Frontal cortex (tissue), 4 donors: ENCODE results near the gene CEP112. TPM values are rescaled to one million over a fixed set of nuclear protein-coding genes. Genes with fewer than 3 reads are reported as not detected.
"Not testable (repeated sequence)": the region's sequence is repeated elsewhere in the genome, so short reads cannot be mapped to it uniquely, and the experiment has no call there.

Source experiments
- DNase-seq, 2 donors: peaks; one replicate each; pipeline ENCODE4 v3.0.0; 2012; ENCODE audit warnings: low spot score in 2 of 2
- FAIRE-seq: peaks from 2 replicates; lab custom pipeline; 2012; peaks lifted over from hg19 to GRCh38; lab: Jason Lieb, UNC
- total RNA-seq: library from RNA; depleted of rRNA; stranded (reverse); fragments of >200 nt; gene quantifications from one replicate; pipeline ENCODE4 v1.2.3, GENCODE V29; 2014
- donor health status: control.
- donor health status: control.
- donor health status: control.

Gene CEP112
- total RNA-seq, 1 donor from 2014 or later, result 13.5 TPM

- no peak for FAIRE-seq
- no peak for DNase-seq
Measured at GRCh38 chr17:65813306-65813705, 378.6 kb downstream of the CEP112 start.

- DNase-seq (no peak), FAIRE-seq (no peak)
Measured at GRCh38 chr17:65811043-65811442, 380.9 kb downstream of the CEP112 start.

GRCh38 chr17:65809366-65809765, 382.6 kb downstream of the CEP112 start:
- DNase-seq (no peak), FAIRE-seq (no peak)

- DNase-seq, FAIRE-seq: not testable (repeated sequence)
Measured at GRCh38 chr17:65808566-65808965, 383.4 kb downstream of the CEP112 start.

- DNase-seq, result no peak
- no peak for FAIRE-seq
Measured at GRCh38 chr17:65807361-65807760, 384.6 kb downstream of the CEP112 start.

- DNase-seq (no peak), FAIRE-seq (peak; percentile 26)
Measured at GRCh38 chr17:65801513-65801912, 390.4 kb downstream of the CEP112 start.

- no peak for DNase-seq
- FAIRE-seq, result no peak
Measured at GRCh38 chr17:65800655-65801054, 391.3 kb downstream of the CEP112 start.

GRCh38 chr17:65799869-65800268, 392.1 kb downstream of the CEP112 start:
- DNase-seq, result no peak

GRCh38 chr17:65799454-65799853, 392.5 kb downstream of the CEP112 start:
- no peak for FAIRE-seq
- no peak for DNase-seq

More at GRCh38 chr17:65799869-65800268, 392.1 kb downstream of the CEP112 start:
- no peak for FAIRE-seq

GRCh38 chr17:65797809-65798208, 394.1 kb downstream of the CEP112 start:
- no peak for DNase-seq
- no peak for FAIRE-seq

- FAIRE-seq (no peak), DNase-seq (no peak)
Measured at GRCh38 chr17:65797101-65797500, 394.8 kb downstream of the CEP112 start.

GRCh38 chr17:65794572-65794971, 397.4 kb downstream of the CEP112 start:
- FAIRE-seq (no peak), DNase-seq (no peak)

- DNase-seq (no peak), FAIRE-seq (no peak)
Measured at GRCh38 chr17:65790241-65790640, 401.7 kb downstream of the CEP112 start.

- no peak for DNase-seq
- no peak for FAIRE-seq
Measured at GRCh38 chr17:65787503-65787902, 404.4 kb downstream of the CEP112 start.

GRCh38 chr17:65786479-65786878, 405.5 kb downstream of the CEP112 start:
- DNase-seq, result no peak
- FAIRE-seq, result no peak

GRCh38 chr17:65785109-65785508, 406.8 kb downstream of the CEP112 start:
- FAIRE-seq, result no peak
- no peak for DNase-seq

GRCh38 chr17:65783845-65784334, 408.0 kb downstream of the CEP112 start:
- no peak for DNase-seq
- no peak for FAIRE-seq

GRCh38 chr17:65782104-65782706, 409.7 kb downstream of the CEP112 start:
- not testable (repeated sequence) for FAIRE-seq, DNase-seq

- DNase-seq, result no peak
- FAIRE-seq, result no peak
Measured at GRCh38 chr17:65780111-65780510, 411.8 kb downstream of the CEP112 start.

- no peak for FAIRE-seq
Measured at GRCh38 chr17:65776890-65777289, 415.0 kb downstream of the CEP112 start.

GRCh38 chr17:65774787-65775186, 417.1 kb downstream of the CEP112 start:
- FAIRE-seq (no peak), DNase-seq (no peak)

More at GRCh38 chr17:65776890-65777289, 415.0 kb downstream of the CEP112 start:
- DNase-seq, result no peak

GRCh38 chr17:65772989-65773388, 418.9 kb downstream of the CEP112 start:
- DNase-seq (no peak), FAIRE-seq (no peak)
